ENCODE measurements around the gene DHX58. TPM values are rescaled to one million over a fixed set of nuclear protein-coding genes. Genes with fewer than 3 reads are reported as not detected.

DHX58 gene
- total and polyA plus RNA-seq, 4 donors = 4.0 to 21.9 (median 12.2) TPM

GRCh38 chr17:42087736-42088705, 24.5 kb downstream of the DHX58 start:
- DNase-seq (ENCODE audit: low spot score) = no peak
- Histone ChIP-seq H3K4me1 (ENCODE audit: control insufficient read depth in 4 of 4, insufficient read depth in 4 of 4, low read length in 3 of 4) (peaks cover 2 to 17% (median 10%) of the 10 kb centered on the region in 4 donors), H3K27ac (ENCODE audit: low read depth in 1 of 2, low read length in 2 of 2) (no peak overlapping the region), H3K9ac (ENCODE audit: low read depth in 1 of 2, low read length in 2 of 2) (no peak overlapping the region), H3K9me3 (ENCODE audit: control insufficient read depth in 4 of 4, low read length in 3 of 4) (no peaks in the 10 kb centered on the region), H3K36me3 (ENCODE audit: control insufficient read depth in 4 of 4, insufficient read depth in 3 of 4, low read depth in 1 of 4, low read length in 3 of 4) (no peaks in the 10 kb centered on the region), H3K4me3 (ENCODE audit: low read depth in 1 of 3, low read length in 3 of 3) (no peak overlapping the region), H3K27me3 (ENCODE audit: control insufficient read depth in 4 of 4, insufficient read depth in 4 of 4, low read length in 3 of 4) (no peaks in the 10 kb centered on the region)
- 65% methylated on average over 20 of the region's 20 CpGs for WGBS
- TF ChIP-seq HNF4A (conservative IDR thresholded peaks at IDR 0.05) = peak in 1 of 2 donors; percentile 8
- no peak for TF ChIP-seq CTCF (IDR thresholded peaks at IDR 0.05; ENCODE audit: low read depth, low read length, missing input control)
- no peak for TF ChIP-seq RXRA (IDR thresholded peaks at IDR 0.05)
- no peak for TF ChIP-seq JUND (IDR thresholded peaks at IDR 0.05)
- TF ChIP-seq FOXA2 (IDR thresholded peaks at IDR 0.05) = peak; percentile 14

GRCh38 chr17:42087042-42087701, 25.3 kb downstream of the DHX58 start:
- H3K27ac ChIP-seq (ENCODE audit: low read depth in 1 of 2, low read length in 2 of 2) = no peak overlapping the region
- H3K36me3 ChIP-seq (ENCODE audit: control insufficient read depth in 4 of 4, insufficient read depth in 3 of 4, low read depth in 1 of 4, low read length in 3 of 4) = no peaks in the 10 kb centered on the region
- H3K4me1 ChIP-seq (ENCODE audit: control insufficient read depth in 4 of 4, insufficient read depth in 4 of 4, low read length in 3 of 4) = peaks cover 2 to 17% (median 10%) of the 10 kb centered on the region in 4 donors
- no peaks in the 10 kb centered on the region for H3K9me3 ChIP-seq (ENCODE audit: control insufficient read depth in 4 of 4, low read length in 3 of 4)
- no peak for DNase-seq (ENCODE audit: low spot score)
- H3K27me3 ChIP-seq (ENCODE audit: control insufficient read depth in 4 of 4, insufficient read depth in 4 of 4, low read length in 3 of 4) = no peaks in the 10 kb centered on the region
- TF ChIP-seq JUND (IDR thresholded peaks at IDR 0.05) (no peak), NR2F2 (IDR thresholded peaks at IDR 0.05) (no peak), GABPA (IDR thresholded peaks at IDR 0.05 in 1 of 2, conservative IDR thresholded peaks at IDR 0.05 in 1 of 2) (no peak), EGR1 (IDR thresholded peaks at IDR 0.05; ENCODE audit: low read depth in 2 of 2) (no peak), MAX (IDR thresholded peaks at IDR 0.05) (no peak), ATF3 (IDR thresholded peaks at IDR 0.05) (no peak), HNF4G (IDR thresholded peaks at IDR 0.05) (no peak), ZBTB33 (IDR thresholded peaks at IDR 0.05) (no peak), TAF1 (conservative IDR thresholded peaks at IDR 0.05) (no peak), HNF4A (conservative IDR thresholded peaks at IDR 0.05) (no peak), RXRA (IDR thresholded peaks at IDR 0.05) (no peak), CTCF (IDR thresholded peaks at IDR 0.05; ENCODE audit: low read depth, low read length, missing input control) (no peak), RAD21 (IDR thresholded peaks at IDR 0.05) (no peak), REST (IDR thresholded peaks at IDR 0.05) (no peak), YY1 (IDR thresholded peaks at IDR 0.05) (no peak), FOXA1 (IDR thresholded peaks at IDR 0.05) (no peak), SP1 (IDR thresholded peaks at IDR 0.05) (no peak), FOXA2 (IDR thresholded peaks at IDR 0.05) (no peak)
- H3K9ac ChIP-seq (ENCODE audit: low read depth in 1 of 2, low read length in 2 of 2) = no peak overlapping the region
- no peak overlapping the region for H3K4me3 ChIP-seq (ENCODE audit: low read depth in 1 of 3, low read length in 3 of 3)
- WGBS = 65% methylated on average over 7 of the region's 7 CpGs
